ENCODE data around the gene NUDC.

NUDC gene

DNA sequence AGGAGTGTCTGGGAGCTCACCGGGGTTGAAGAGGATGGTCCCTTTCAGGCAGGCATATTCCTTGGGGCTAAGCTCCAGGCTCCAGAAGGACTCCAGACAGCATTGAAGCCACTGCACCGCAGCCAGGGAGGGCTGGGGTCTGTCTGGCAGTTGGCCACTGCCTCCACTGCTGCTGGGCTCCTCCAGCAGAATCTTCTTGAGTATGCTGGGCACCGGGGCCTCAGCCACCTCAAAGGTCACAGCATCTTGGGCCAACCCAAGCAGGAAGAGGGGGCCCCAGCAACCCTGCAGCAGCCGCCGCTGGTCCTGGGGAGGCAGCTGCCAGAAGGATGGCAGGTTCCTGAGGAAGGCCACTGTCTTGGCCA is 8.2 kb upstream of the NUDC start:
- Histone ChIP-seq H3K9me3 (ENCODE audit: control insufficient read depth, insufficient read depth, low read depth, low read length) (no peaks in the 10 kb centered on the region), H3K4me1 (ENCODE audit: control insufficient read depth, insufficient read depth, low read length) (peaks cover 8% of the 10 kb centered on the region), H3K27ac (ENCODE audit: extremely low read depth, low read depth, low read length) (peak overlapping the region; percentile 45; the same call in 1 of the 2 replicates), H3K36me3 (ENCODE audit: control insufficient read depth in 2 of 2, insufficient read depth in 1 of 2, low read length in 2 of 2) (no peaks in the 10 kb centered on the region), H3K4me3 (ENCODE audit: low read depth, low read length) (no peak overlapping the region)
- TF ChIP-seq ZNF529 (tag by site-specific recombination; IDR thresholded peaks at IDR 0.05; ENCODE audit: insufficient replicate concordance) (no peak), ZNF521 (tag by site-specific recombination; IDR thresholded peaks at IDR 0.05) (no peak), ZBTB8A (tag by site-specific recombination; IDR thresholded peaks at IDR 0.05) (no peak), ZNF776 (tag by site-specific recombination; IDR thresholded peaks at IDR 0.05; ENCODE audit: borderline replicate concordance) (no peak), GLI2 (tag by site-specific recombination; IDR thresholded peaks at IDR 0.05; ENCODE audit: borderline replicate concordance, low read depth) (no peak), ZNF510 (tag by site-specific recombination; IDR thresholded peaks at IDR 0.05; ENCODE audit: insufficient replicate concordance) (no peak), ZNF501 (tag by site-specific recombination; IDR thresholded peaks at IDR 0.05) (no peak), ZNF626 (tag by site-specific recombination; IDR thresholded peaks at IDR 0.05) (no peak), ZNF416 (tag by site-specific recombination; IDR thresholded peaks at IDR 0.05) (no peak), ZNF239 (tag by site-specific recombination; IDR thresholded peaks at IDR 0.05) (no peak), GFI1B (tag by site-specific recombination; IDR thresholded peaks at IDR 0.05) (no peak), ZNF629 (tag by site-specific recombination; IDR thresholded peaks at IDR 0.05) (no peak), ZNF585B (tag by site-specific recombination; IDR thresholded peaks at IDR 0.05) (no peak), ZNF16 (tag by site-specific recombination; IDR thresholded peaks at IDR 0.05; ENCODE audit: low read depth) (no peak)
- TF ChIP-seq, protein P1, sequence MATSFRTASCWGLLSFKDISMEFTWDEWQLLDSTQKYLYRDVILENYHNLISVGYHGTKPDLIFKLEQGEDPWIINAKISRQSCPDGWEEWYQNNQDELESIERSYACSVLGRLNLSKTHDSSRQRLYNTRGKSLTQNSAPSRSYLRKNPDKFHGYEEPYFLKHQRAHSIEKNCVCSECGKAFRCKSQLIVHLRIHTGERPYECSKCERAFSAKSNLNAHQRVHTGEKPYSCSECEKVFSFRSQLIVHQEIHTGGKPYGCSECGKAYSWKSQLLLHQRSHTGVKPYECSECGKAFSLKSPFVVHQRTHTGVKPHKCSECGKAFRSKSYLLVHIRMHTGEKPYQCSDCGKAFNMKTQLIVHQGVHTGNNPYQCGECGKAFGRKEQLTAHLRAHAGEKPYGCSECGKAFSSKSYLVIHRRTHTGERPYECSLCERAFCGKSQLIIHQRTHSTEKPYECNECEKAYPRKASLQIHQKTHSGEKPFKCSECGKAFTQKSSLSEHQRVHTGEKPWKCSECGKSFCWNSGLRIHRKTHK (tag by site-specific recombination; IDR thresholded peaks at IDR 0.05), result no peak
- TF ChIP-seq, protein P2, sequence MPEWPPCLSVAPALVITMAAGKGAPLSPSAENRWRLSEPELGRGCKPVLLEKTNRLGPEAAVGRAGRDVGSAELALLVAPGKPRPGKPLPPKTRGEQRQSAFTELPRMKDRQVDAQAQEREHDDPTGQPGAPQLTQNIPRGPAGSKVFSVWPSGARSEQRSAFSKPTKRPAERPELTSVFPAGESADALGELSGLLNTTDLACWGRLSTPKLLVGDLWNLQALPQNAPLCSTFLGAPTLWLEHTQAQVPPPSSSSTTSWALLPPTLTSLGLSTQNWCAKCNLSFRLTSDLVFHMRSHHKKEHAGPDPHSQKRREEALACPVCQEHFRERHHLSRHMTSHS (tag by site-specific recombination; IDR thresholded peaks at IDR 0.05), result no peak
- TF ChIP-seq, protein P3, sequence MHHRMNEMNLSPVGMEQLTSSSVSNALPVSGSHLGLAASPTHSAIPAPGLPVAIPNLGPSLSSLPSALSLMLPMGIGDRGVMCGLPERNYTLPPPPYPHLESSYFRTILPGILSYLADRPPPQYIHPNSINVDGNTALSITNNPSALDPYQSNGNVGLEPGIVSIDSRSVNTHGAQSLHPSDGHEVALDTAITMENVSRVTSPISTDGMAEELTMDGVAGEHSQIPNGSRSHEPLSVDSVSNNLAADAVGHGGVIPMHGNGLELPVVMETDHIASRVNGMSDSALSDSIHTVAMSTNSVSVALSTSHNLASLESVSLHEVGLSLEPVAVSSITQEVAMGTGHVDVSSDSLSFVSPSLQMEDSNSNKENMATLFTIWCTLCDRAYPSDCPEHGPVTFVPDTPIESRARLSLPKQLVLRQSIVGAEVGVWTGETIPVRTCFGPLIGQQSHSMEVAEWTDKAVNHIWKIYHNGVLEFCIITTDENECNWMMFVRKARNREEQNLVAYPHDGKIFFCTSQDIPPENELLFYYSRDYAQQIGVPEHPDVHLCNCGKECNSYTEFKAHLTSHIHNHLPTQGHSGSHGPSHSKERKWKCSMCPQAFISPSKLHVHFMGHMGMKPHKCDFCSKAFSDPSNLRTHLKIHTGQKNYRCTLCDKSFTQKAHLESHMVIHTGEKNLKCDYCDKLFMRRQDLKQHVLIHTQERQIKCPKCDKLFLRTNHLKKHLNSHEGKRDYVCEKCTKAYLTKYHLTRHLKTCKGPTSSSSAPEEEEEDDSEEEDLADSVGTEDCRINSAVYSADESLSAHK (tag by site-specific recombination; IDR thresholded peaks at IDR 0.05), result no peak
- TF ChIP-seq, protein P4, sequence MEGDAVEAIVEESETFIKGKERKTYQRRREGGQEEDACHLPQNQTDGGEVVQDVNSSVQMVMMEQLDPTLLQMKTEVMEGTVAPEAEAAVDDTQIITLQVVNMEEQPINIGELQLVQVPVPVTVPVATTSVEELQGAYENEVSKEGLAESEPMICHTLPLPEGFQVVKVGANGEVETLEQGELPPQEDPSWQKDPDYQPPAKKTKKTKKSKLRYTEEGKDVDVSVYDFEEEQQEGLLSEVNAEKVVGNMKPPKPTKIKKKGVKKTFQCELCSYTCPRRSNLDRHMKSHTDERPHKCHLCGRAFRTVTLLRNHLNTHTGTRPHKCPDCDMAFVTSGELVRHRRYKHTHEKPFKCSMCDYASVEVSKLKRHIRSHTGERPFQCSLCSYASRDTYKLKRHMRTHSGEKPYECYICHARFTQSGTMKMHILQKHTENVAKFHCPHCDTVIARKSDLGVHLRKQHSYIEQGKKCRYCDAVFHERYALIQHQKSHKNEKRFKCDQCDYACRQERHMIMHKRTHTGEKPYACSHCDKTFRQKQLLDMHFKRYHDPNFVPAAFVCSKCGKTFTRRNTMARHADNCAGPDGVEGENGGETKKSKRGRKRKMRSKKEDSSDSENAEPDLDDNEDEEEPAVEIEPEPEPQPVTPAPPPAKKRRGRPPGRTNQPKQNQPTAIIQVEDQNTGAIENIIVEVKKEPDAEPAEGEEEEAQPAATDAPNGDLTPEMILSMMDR (tag by site-specific recombination; IDR thresholded peaks at IDR 0.05), result no peak
- TF ChIP-seq, protein P5, sequence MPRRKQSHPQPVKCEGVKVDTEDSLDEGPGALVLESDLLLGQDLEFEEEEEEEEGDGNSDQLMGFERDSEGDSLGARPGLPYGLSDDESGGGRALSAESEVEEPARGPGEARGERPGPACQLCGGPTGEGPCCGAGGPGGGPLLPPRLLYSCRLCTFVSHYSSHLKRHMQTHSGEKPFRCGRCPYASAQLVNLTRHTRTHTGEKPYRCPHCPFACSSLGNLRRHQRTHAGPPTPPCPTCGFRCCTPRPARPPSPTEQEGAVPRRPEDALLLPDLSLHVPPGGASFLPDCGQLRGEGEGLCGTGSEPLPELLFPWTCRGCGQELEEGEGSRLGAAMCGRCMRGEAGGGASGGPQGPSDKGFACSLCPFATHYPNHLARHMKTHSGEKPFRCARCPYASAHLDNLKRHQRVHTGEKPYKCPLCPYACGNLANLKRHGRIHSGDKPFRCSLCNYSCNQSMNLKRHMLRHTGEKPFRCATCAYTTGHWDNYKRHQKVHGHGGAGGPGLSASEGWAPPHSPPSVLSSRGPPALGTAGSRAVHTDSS (tag by site-specific recombination; IDR thresholded peaks at IDR 0.05), result no peak
- POLR2A ChIA-PET, result interaction anchor here (0.9 to 1.2 kb wide), 2 partner anchors 8 to 13 kb away, joined by 3 to 4 read pairs; partner anchors contain the start of genes GPATCH3 and NUDC
- CTCF ChIA-PET, result interaction anchor here (1.5 kb wide), 1 partner anchor 14 kb away, joined by 4 read pairs; no protein-coding TSS in a partner anchor
